Raji (cell line): ENCODE data around the gene DLD.

ENCODE experiments used
- POLR2A ChIP-seq: IDR thresholded peaks from 2 replicates; pipeline ENCODE4 v1.6.1; 2011; ENCODE audit warnings: low read depth, low read length, control low read depth; ENCODE audit not compliant: insufficient read depth

Gene DLD

DNA sequence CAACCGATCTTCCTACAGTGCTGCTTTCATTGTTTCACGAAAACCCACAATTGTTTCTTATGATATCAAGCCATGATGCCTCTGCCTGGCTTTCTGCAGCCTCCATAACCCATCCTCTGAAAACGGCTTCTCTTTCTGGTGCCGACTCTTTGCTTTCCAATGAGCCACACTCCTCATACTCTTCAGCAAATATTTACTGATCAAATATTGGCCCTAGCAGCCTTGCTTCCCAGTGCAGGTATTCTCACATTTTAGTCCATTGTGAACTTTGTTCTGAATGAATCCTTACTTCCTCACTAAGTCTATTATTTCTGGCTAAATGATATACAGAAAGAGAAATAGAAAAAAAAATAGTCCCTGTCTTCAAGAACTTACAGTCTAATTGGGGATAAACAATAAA is 76.4 kb downstream of the DLD start:
- no peak for TF ChIP-seq POLR2A

DNA sequence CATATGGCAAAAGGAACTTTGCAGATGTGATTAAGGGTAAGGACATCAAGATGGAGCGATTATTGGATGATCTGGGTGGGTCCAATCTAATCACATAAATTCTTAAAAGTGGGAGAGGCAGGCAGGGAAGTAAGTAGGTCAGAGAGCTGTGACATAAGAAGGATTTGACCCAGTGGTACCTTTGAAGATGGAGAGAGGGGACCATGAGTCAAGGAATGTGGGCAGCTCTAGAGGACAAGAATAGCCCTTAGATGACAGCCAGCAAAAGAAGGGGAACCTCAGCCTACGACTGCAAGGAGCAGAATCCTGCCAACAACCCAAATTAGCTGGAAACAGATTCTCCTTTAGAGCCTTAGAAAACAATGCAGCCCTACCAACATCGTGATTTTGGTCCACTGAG is 77.5 kb downstream of the DLD start:
- TF ChIP-seq POLR2A, result no peak

DNA sequence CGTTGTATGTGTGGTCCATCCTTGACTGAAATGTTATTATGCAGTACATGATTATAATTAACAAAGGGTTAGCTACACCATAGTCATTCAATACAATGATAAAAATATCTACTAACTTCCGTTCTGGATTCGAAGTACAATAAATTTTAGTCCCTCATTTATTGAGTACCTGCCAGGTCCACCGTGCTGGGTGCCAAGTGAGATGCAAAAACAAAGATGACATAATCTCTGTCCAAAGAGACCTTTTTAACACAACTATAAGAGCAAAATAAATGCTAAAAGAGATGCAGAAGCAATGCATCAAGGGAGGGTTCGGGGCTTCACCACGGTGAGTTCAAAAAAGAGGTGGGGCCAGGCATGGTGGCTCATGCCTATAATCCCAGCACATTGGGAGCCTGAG is 78.9 kb downstream of the DLD start:
- no peak for TF ChIP-seq POLR2A
